B cell (primary cell): Measurements from ENCODE around the gene SUPT20HL1. TPM values are rescaled to one million over a fixed set of nuclear protein-coding genes. Genes with fewer than 3 reads are reported as not detected.

Source experiments
- ATAC-seq: fragments of 200-7000 bp; cut with Tn5 transposase; one replicate; pipeline ENCODE4 v1.10.0; 2021; ENCODE audit warnings: low read depth, mild to moderate bottlenecking, moderate number of reproducible peaks, moderate library complexity
- CTCF ChIA-PET: fragments of 350-600 bp; sonication (Branson Sonifier 250); formaldehyde crosslinking; loops from one replicate; lab custom pipeline; 2021; ENCODE audit warnings: antibody characterized with exemption, inconsistent platforms; lab: Charles Lee
- POLR2A ChIA-PET: fragments of 350-600 bp; sonication (Branson Sonifier 250); formaldehyde crosslinking; loops from one replicate; lab custom pipeline; 2021; ENCODE audit warnings: antibody characterized with exemption; lab: Charles Lee
- DNase-seq: peaks from one replicate; pipeline ENCODE4 v3.0.0; 2013
- H2AFZ ChIP-seq: 2 replicates; pipeline ENCODE4 v1.6.1; 2012; ENCODE audit warnings: mild to moderate bottlenecking, low read depth, low read length; ENCODE audit not compliant: insufficient read depth, poor library complexity, severe bottlenecking
- H3K27ac ChIP-seq, 2 donors: 1 replicate in 1 of 2; 2 replicates in 1 of 2; pipeline ENCODE4 v1.5.1; 2012 to 2013; ENCODE audit warnings: low read length in 2 of 2, mild to moderate bottlenecking in 2 of 2, moderate library complexity in 1 of 2
- H3K27me3 ChIP-seq, 4 experiments: fragments of 200-600 bp in 1 of 4; sonication (generic) in 1 of 4; replicated peaks in 1 of 4; 1 replicate in 2 of 4; 2 replicates in 2 of 4; pipeline versions ENCODE4 v1.6.1 to v1.7.0; 2013 to 2016; ENCODE audit warnings: low read length in 3 of 4, mild to moderate bottlenecking in 2 of 4, mixed read lengths in 1 of 4, moderate library complexity in 1 of 4; ENCODE audit not compliant: insufficient read depth in 4 of 4, control insufficient read depth in 3 of 4; ENCODE audit errors: control extremely low read depth in 1 of 4
- H3K36me3 ChIP-seq, 2 experiments: replicated peaks in 1 of 2; 1 replicate in 1 of 2; 2 replicates in 1 of 2; pipeline versions ENCODE4 v1.6.1 to v1.7.1; 2013; ENCODE audit warnings: low read length in 1 of 2; ENCODE audit not compliant: insufficient read depth in 2 of 2, control insufficient read depth in 1 of 2; ENCODE audit errors: control extremely low read depth in 1 of 2, extremely low read depth in 1 of 2
- H3K4me1 ChIP-seq, 2 donors: fragments of 200-600 bp in 1 of 2; sonication (generic) in 1 of 2; 1 replicate in 1 of 2; 2 replicates in 1 of 2; pipeline versions ENCODE4 v1.5.1 to v1.6.1; 2013 to 2017; ENCODE audit warnings: low read length in 2 of 2; ENCODE audit not compliant: control insufficient read depth in 2 of 2, insufficient read depth in 2 of 2
- H3K4me2 ChIP-seq: replicated peaks from 2 replicates; pipeline ENCODE3; 2012; ENCODE audit warnings: mild to moderate bottlenecking, low read depth, low read length; ENCODE audit not compliant: poor library complexity, severe bottlenecking
- H3K4me3 ChIP-seq, 5 experiments: fragments of 200-600 bp in 1 of 5; sonication (generic) in 1 of 5; 1 replicate in 3 of 5; 2 replicates in 2 of 5; pipeline versions ENCODE4 v1.5.1 to v1.7.0; 2011 to 2016; ENCODE audit warnings: low read length in 4 of 5, mild to moderate bottlenecking in 4 of 5, low read depth in 2 of 5, control low read depth in 1 of 5, moderate library complexity in 1 of 5; ENCODE audit not compliant: insufficient read depth in 1 of 5; ENCODE audit errors: control extremely low read depth in 1 of 5, extremely low read depth in 1 of 5
- H3K79me2 ChIP-seq: fragments of 200-600 bp; sonication (generic); one replicate; pipeline ENCODE4 v1.6.0; 2016; ENCODE audit warnings: low read length; ENCODE audit not compliant: control insufficient read depth, insufficient read depth
- H3K9ac ChIP-seq: fragments of 200-600 bp; sonication (generic); 2 replicates; pipeline ENCODE4 v1.6.1; 2017; ENCODE audit warnings: mild to moderate bottlenecking, low read length, moderate library complexity
- H3K9me3 ChIP-seq, 3 donors: one replicate each; pipeline versions ENCODE4 v1.6.1 to v1.7.1; 2013; ENCODE audit warnings: low read length in 2 of 3; ENCODE audit not compliant: control insufficient read depth in 2 of 3, insufficient read depth in 1 of 3; ENCODE audit errors: control extremely low read depth in 1 of 3
- H4K20me1 ChIP-seq: 2 replicates; pipeline ENCODE4 v1.6.0; 2012; ENCODE audit warnings: mild to moderate bottlenecking, low read length; ENCODE audit not compliant: insufficient read depth, control insufficient read depth, poor library complexity, severe bottlenecking
- H3K27ac Mint-ChIP-seq: one replicate; pipeline ENCODE4 v1.8.0; 2021; ENCODE audit warnings: mixed read lengths
- H3K27me3 Mint-ChIP-seq: one replicate; pipeline ENCODE4 v1.8.0; 2021; ENCODE audit warnings: mixed read lengths
- H3K4me1 Mint-ChIP-seq: one replicate; pipeline ENCODE4 v1.8.0; 2021; ENCODE audit warnings: mixed read lengths
- H3K4me3 Mint-ChIP-seq: one replicate; pipeline ENCODE4 v1.8.0; 2021; ENCODE audit warnings: mixed read lengths
- H3K9me3 Mint-ChIP-seq: one replicate; pipeline ENCODE4 v1.8.0; 2022; ENCODE audit warnings: mixed read lengths; ENCODE audit not compliant: insufficient read depth
- CTCF ChIP-seq: fragments of 200-600 bp; IDR thresholded peaks from one replicate; pipeline ENCODE4 v1.8.0; 2022; ENCODE audit warnings: antibody characterized with exemption, mild to moderate bottlenecking
- EZH2 ChIP-seq: IDR thresholded peaks from 2 replicates; pipeline ENCODE4 v1.6.1; 2012; ENCODE audit warnings: borderline replicate concordance, low read depth, mild to moderate bottlenecking, moderate library complexity, low read length; ENCODE audit not compliant: insufficient read depth, poor library complexity, severe bottlenecking
- WGBS: methylation state at CpG from one replicate; pipeline ENCODE4 v1.1.5; 2013; ENCODE audit warnings: missing lambda C conversion rate; ENCODE audit not compliant: insufficient coverage; 5-methylcytosine and 5-hydroxymethylcytosine counted together
- intact Hi-C: fragments of 100-400 bp; cut with micrococcal nuclease; formaldehyde crosslinking; loops from one replicate; pipeline ENCODE4 v1.10.0; 2022
- polyA plus RNA-seq: library from polyadenylated mRNA; depleted of rRNA; stranded (reverse); fragments of >200 nt; gene quantifications from 2 replicates; pipeline ENCODE4 v1.2.3, GENCODE V29; 2012
- total RNA-seq, 2 donors: library from RNA; stranded (reverse); fragments of 120-200 nt in 1 of 2; gene quantifications; 1 replicate in 1 of 2; 2 replicates in 1 of 2; pipeline versions ENCODE4 v1.2.3 to v1.2.4, GENCODE V29; 2013 to 2022

Gene SUPT20HL1
- total and polyA plus RNA-seq, 2 donors (not counting 1 experiment from before 2014, with no cell fraction given), result not detected

- H3K9me3 ChIP-seq, result peaks cover 0 to 3% (median 0%) of the 10 kb centered on the region in 3 donors
- CTCF ChIA-PET, result no interaction called here
- no peaks in the 10 kb centered on the region for H3K36me3 ChIP-seq
- no peaks in the 10 kb centered on the region for H3K9me3 Mint-ChIP-seq
- H4K20me1 ChIP-seq, result no peaks in the 10 kb centered on the region
- no peak for ATAC-seq
- intact Hi-C loops, result no loop called here
- no peak overlapping the region for H2AFZ ChIP-seq
- no peak overlapping the region for H3K4me3 ChIP-seq
- POLR2A ChIA-PET, result no interaction called here
- H3K27me3 ChIP-seq, result peaks cover 0 to 4% (median 0%) of the 10 kb centered on the region in 4 experiments
- H3K27ac ChIP-seq, result no peak overlapping the region
- H3K4me3 Mint-ChIP-seq, result no peak overlapping the region
- peaks cover 8% of the 10 kb centered on the region for H3K27me3 Mint-ChIP-seq
- no peaks in the 10 kb centered on the region for H3K4me1 ChIP-seq
- no peaks in the 10 kb centered on the region for H3K4me1 Mint-ChIP-seq
- H3K79me2 ChIP-seq, result no peaks in the 10 kb centered on the region
- no peak overlapping the region for H3K4me2 ChIP-seq
- no peak overlapping the region for H3K27ac Mint-ChIP-seq
- DNase-seq, result no peak
- no peak overlapping the region for H3K9ac ChIP-seq
- TF ChIP-seq CTCF (no peak), EZH2 (no peak)
Measured at GRCh38 chrX:24334461-24334860, 26.0 kb upstream of the SUPT20HL1 start.

GRCh38 chrX:24335871-24336270 is 24.6 kb upstream of the SUPT20HL1 start:
- H3K4me3 ChIP-seq, result no peak overlapping the region
- H2AFZ ChIP-seq, result no peak overlapping the region
- Mint-ChIP-seq H3K27ac (no peak overlapping the region), H3K4me3 (no peak overlapping the region), H3K27me3 (peaks cover 9% of the 10 kb centered on the region), H3K9me3 (no peaks in the 10 kb centered on the region), H3K4me1 (no peaks in the 10 kb centered on the region)
- no peak overlapping the region for H3K4me2 ChIP-seq
- ChIA-PET POLR2A (no interaction called here), CTCF (no interaction called here)
- H4K20me1 ChIP-seq, result no peaks in the 10 kb centered on the region
- H3K27ac ChIP-seq, result no peak overlapping the region
- peaks cover 0 to 3% (median 0%) of the 10 kb centered on the region in 3 donors for H3K9me3 ChIP-seq
- intact Hi-C loops, result no loop called here
- peaks cover 0 to 8% (median 0%) of the 10 kb centered on the region in 4 experiments for H3K27me3 ChIP-seq
- WGBS, result no CpG with 5 or more reads among the region's 1 CpG
- no peak for DNase-seq
- H3K36me3 ChIP-seq, result no peaks in the 10 kb centered on the region
- no peak for TF ChIP-seq EZH2
- no peak for TF ChIP-seq CTCF
- H3K9ac ChIP-seq, result no peak overlapping the region
- ATAC-seq, result no peak
- no peaks in the 10 kb centered on the region for H3K79me2 ChIP-seq
- no peaks in the 10 kb centered on the region for H3K4me1 ChIP-seq
